ENCODE measurements around the gene SEMA7A. TPM values are rescaled to one million over a fixed set of nuclear protein-coding genes. Genes with fewer than 3 reads are reported as not detected.

The SEMA7A gene
- polyA plus RNA-seq, 1 donor = 5.4 TPM

GRCh38 chr15:74430510-74430951, 3.2 kb downstream of the SEMA7A start:
- DNase-seq (ENCODE audit: low read depth) = no peak

- DNase-seq (ENCODE audit: low read depth) = no peak
Observed at GRCh38 chr15:74429781-74430400, 3.9 kb downstream of the SEMA7A start.

DNA sequence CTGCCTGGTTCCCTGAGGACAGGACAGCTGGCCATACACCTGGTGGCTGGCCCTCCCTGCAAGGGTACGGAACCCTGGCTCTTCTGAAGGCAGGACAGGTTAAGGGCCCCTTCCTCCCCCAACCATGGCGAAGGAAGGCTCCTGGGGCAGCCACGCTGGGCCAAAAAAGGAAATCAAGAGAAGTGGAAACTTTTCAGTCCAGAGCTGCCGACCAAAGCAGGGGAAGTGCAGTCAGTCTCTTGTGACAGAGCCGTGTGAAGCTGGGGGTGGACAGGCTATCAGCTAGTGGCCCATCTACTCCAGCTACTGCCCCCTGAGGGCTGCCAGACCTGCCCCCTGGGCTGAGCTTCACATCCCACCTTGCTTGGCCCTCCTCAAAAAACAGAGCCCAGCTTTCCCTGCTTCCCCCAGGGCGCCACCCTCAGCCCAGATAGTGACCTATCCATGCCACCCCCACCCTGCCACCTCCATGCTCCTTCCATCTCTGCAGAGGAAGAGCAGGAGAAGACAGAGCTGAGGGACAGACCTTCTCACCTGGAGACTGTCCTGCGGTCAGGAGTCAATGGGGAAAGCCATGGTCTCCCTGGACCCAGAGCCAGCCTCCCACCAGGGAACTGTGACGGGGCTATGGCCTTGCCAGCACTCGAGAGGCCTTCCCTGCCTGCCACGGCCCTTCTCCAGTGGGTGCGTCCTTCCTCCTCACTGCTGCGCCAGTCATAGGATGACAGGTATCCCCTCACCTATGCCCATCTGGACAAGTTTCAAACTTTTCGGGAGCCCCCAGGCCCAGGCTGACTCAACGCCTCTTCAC, 4.6 kb downstream of the SEMA7A start:
- DNase-seq (ENCODE audit: low read depth) = no peak

GRCh38 chr15:74428442-74428787, 5.3 kb downstream of the SEMA7A start:
- DNase-seq (ENCODE audit: low read depth) = no peak

DNA sequence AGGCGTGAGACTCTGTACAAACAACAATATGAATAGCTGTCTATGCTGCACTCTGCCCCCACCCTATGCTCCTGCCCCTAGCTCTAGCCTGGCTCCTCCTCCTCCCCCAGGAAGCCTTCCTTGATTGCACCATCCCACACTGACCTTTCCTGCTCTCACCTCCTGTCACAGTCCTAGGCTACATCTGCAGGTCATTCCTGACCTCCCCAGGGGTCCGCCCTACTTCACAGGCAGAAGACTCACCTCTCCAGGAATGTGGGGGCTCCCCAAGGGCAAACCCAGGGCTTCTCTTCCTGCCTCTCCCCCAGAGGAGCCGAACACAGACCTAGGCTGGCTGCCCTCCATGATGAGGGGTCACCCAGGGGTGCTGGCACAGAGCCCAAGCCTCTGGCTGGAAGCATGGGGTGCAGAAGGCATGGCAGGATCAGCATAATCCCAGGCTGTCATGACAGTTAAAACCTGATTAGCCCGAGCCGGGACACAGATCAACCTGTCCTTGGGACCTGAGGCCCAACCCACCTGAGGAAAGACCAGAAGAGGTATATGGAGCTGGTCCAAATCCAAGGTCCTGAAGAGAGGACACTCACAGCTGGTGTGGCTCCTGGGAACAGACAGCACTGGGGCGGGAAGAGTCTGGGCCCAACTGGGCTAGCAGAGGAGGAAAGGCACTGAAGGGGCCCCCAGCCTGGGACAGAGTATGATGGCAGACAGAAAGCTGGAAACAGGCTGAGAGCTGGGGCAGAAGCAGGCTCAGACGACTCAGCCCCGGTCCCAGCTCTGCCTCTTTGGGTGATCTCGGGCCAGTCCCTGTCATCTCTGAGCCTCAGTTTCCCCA, 5.9 kb downstream of the SEMA7A start:
- DNase-seq (ENCODE audit: low read depth) = no peak

DNA sequence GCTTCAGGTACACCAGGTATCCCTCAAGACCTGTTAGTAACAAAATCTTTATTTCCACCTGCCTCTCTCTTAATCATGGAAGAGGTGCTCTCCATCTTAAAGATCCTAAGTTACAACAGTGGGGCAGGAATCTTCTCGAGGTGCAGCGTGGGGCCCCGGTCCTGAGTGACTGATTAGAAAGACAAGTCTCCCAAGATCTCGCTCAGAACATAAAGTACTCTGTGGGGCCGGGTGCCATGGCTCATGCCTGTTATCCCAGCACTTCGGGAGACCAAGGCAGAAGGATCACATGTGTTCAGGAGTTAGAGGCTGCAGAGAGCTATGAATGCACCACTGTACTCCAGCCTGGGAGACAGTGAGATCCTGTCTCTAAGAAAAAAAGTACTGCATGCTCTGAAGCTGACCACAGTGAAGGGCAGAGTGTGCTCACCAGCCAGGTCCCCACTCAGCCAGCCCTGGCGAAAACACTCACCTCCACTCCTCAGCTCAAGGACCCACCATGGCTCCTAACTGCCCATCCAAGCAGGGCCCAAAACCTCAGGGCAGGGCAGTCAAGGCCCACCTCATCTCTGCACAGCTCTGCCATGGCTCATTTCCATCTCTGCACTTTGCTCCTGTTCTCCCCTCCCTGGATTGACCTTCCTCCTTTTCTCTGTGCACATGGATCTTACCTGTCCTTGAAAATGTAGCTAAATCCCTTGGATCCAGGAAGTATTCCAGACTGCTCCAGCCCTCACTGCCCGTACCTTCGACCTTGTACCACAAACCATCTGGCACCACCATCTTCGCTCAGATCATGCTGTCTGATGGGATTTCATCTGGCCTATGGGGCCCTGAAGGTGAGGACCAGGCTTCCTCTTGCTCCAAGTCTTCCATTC, 7.1 kb downstream of the SEMA7A start:
- DNase-seq (ENCODE audit: low read depth) = no peak

DNA sequence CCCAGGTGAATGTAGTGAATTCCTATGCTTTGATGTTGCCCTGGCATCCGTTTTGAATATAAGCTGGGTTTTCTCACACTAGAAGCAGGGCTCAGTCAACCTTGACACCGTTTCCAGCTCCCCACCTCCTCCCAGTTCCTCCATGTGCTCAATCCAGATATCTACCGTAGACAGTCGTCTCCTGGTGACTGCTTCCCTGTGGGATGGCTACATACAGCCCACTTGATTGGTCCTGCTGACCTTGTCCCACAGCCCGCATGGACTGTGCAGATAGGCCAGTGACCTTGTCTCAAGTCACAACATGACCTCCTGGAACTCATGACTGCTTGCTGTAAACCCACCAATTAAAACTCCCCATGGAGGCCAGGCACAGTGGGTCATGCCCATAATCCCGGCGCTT, 8.1 kb downstream of the SEMA7A start:
- no peak for DNase-seq (ENCODE audit: low read depth)

GRCh38 chr15:74424901-74425528, 8.7 kb downstream of the SEMA7A start:
- no peak for DNase-seq (ENCODE audit: low read depth)

GRCh38 chr15:74423431-74424257, 10.1 kb downstream of the SEMA7A start:
- no peak for DNase-seq (ENCODE audit: low read depth)

DNA sequence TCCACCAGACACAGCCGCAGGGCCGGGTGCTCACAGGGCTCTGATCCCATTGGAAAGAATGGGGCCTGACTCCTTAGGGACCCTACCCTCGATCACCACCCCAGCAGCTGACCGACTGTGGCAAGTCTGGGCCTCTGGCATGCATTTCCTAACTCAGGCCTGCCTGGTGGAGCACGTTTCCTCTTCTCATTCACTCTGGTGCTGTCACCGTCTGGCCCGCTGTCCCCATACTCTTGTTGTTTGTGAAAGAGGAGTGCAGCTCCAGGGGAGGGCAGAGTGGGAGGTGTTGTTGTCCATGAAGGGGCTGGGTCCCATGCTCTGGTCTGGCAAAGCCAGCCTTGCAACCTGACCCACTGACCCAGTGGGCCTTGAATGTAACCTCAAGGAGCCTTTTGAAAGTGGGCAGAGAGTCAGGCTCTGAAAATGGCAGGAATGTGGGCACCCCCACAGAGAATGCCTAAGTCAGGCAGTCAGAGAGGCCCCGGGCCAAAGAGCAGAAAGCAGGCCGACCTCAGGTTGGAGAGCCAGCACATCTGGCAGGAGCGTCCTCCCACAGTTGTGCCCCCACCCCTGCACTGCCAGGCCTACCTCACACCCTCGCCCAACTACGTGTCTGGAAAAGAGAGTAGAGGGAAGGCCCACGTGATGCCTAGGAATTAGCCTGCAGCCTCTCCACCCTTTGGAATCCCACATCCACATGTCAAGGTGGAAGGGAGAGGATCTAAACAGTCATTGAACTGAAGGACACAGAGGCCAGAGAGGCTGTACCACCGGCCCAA, 10.9 kb downstream of the SEMA7A start:
- DNase-seq (ENCODE audit: low read depth) = no peak

GRCh38 chr15:74422265-74422651, 11.5 kb downstream of the SEMA7A start:
- no peak for DNase-seq (ENCODE audit: low read depth)

GRCh38 chr15:74421302-74422245, 12.2 kb downstream of the SEMA7A start:
- DNase-seq (ENCODE audit: low read depth) = no peak

GRCh38 chr15:74420193-74420905, 13.4 kb downstream of the SEMA7A start:
- DNase-seq (ENCODE audit: low read depth) = no peak

GRCh38 chr15:74419432-74419831, 14.3 kb downstream of the SEMA7A start:
- no peak for DNase-seq (ENCODE audit: low read depth)

GRCh38 chr15:74418575-74419338, 15.0 kb downstream of the SEMA7A start:
- DNase-seq (ENCODE audit: low read depth) = no peak

GRCh38 chr15:74417670-74418069, 16.1 kb downstream of the SEMA7A start:
- no peak for DNase-seq (ENCODE audit: low read depth)

GRCh38 chr15:74417225-74417624, 16.5 kb downstream of the SEMA7A start:
- no peak for DNase-seq (ENCODE audit: low read depth)
